Vagina (tissue), 2 donors: ENCODE results near the gene CDH4.

Source experiments
- POLR2A ChIP-seq, 2 donors: fragments of 450-650 bp; IDR thresholded peaks; one replicate each; pipeline ENCODE4 v1.6.1; 2017; ENCODE audit warnings: antibody characterized with exemption in 2 of 2, mild to moderate bottlenecking in 2 of 2, moderate library complexity in 2 of 2
- POLR2AphosphoS5 ChIP-seq, 2 donors: sonication (generic); formaldehyde crosslinking; IDR thresholded peaks; one replicate each; pipeline ENCODE4 v1.9.0; 2017; ENCODE audit warnings: antibody characterized with exemption in 2 of 2, mild to moderate bottlenecking in 2 of 2, low read depth in 1 of 2; ENCODE audit not compliant: insufficient read depth in 1 of 2
- TF ChIP-seq, protein P1 (sequence below), 3 experiments: fragments of 450-650 bp in 2 of 3; fragments of 200-600 bp in 1 of 3; sonication (generic) in 1 of 3; IDR thresholded peaks; one replicate each; pipeline ENCODE4 v1.5.1; 2017 to 2019; ENCODE audit warnings: antibody characterized with exemption in 3 of 3, mild to moderate bottlenecking in 2 of 3, moderate library complexity in 2 of 3

DNA sequence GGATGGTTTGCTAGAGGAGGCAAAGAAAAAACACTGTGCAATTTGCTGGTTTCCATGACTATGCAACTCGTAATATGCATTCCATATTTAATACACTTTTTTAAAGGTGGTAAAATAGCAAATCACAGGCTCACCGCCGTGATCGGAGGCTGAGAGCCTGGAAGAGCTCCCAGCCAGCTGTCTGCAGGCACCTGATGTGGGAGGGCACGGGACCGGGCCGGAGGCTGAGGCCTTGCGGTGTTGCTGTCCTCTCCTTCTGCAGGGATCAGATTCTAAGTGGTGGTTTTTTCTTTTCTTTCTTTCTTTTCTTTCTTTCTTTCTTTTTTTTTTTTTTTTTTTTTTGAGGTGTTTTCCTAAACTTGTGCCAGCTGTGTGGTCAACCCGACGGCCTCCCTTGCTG lies 282.3 kb downstream of the CDH4 start:
- TF ChIP-seq POLR2A (IDR thresholded peaks at IDR 0.05) (no peak), POLR2AphosphoS5 (IDR thresholded peaks at IDR 0.05; ENCODE audit: insufficient read depth in 1 of 2, low read depth in 1 of 2) (no peak)
- TF ChIP-seq, protein P1, sequence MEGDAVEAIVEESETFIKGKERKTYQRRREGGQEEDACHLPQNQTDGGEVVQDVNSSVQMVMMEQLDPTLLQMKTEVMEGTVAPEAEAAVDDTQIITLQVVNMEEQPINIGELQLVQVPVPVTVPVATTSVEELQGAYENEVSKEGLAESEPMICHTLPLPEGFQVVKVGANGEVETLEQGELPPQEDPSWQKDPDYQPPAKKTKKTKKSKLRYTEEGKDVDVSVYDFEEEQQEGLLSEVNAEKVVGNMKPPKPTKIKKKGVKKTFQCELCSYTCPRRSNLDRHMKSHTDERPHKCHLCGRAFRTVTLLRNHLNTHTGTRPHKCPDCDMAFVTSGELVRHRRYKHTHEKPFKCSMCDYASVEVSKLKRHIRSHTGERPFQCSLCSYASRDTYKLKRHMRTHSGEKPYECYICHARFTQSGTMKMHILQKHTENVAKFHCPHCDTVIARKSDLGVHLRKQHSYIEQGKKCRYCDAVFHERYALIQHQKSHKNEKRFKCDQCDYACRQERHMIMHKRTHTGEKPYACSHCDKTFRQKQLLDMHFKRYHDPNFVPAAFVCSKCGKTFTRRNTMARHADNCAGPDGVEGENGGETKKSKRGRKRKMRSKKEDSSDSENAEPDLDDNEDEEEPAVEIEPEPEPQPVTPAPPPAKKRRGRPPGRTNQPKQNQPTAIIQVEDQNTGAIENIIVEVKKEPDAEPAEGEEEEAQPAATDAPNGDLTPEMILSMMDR (IDR thresholded peaks at IDR 0.05), result no peak
